SH-SY5Y (cell line): Measurements from ENCODE around the gene TSTD1.

Experiments
- GATA2 ChIP-seq: IDR thresholded peaks from 2 replicates; pipeline ENCODE4 v1.6.1; 2011; ENCODE audit warnings: mild to moderate bottlenecking, low read depth, low read length
- GATA3 ChIP-seq: IDR thresholded peaks from 2 replicates; pipeline ENCODE4 v1.6.1; 2011; ENCODE audit warnings: low read depth, mild to moderate bottlenecking, low read length, moderate library complexity

DNA sequence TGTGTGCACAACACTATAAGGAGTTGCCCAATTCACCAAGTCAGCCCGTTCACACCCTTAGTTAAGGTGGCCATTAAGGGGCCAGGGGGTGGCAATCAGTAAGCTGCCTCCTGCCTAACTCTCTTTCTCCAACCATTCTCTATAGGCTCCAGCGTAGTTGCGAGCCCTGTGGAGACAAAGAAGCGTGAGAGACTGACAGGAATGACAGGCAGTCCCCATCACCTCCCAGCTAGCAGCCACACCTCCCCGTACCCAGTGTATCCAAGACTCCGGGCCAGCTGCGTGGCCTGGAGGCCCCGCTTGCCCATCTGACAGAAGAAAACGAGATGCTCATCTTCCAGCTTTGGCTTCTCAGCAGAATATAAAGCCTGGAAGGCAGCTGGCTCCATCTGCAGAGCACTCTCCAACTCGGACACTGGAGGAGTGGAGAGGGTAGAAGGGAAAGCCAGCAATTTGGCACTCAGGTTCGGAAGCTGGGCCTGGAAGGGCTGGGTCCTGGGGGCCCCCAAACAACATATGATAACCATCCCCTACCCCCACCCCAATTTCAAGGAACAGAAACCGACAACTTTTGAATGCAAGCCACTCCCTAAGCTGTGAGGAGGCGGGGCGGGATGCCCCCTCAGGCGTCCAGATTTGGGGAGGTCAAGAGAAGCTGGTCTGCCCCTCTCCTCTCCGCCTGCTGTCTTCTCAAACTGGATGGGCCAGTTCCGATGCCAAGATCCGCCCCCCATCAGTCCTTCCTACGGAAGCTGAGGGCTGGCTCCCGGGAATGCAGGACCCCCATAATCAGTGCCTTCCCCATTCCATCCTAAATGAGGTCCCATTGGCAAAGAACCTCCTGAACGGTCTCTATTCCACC, 872 bp downstream of the TSTD1 start:
- no peak for TF ChIP-seq GATA2
- TF ChIP-seq GATA3, result no peak
